Activated naive CD4-positive, alpha-beta T cell treated with anti-CD3 and anti-CD28 coated beads for 36 hours (primary cell): ENCODE measurements around the gene KRT40. TPM values are rescaled to one million over a fixed set of nuclear protein-coding genes. Genes with fewer than 3 reads are reported as not detected.

Source experiments
- CTCF ChIA-PET: fragments of 350-600 bp; sonication (Branson Sonifier 250); formaldehyde crosslinking; loops from one replicate; lab custom pipeline; 2021; ENCODE audit warnings: antibody characterized with exemption; lab: Charles Lee
- DNase-seq: peaks from one replicate; pipeline ENCODE4 v3.0.0-alpha.2; 2020
- H3K27ac Mint-ChIP-seq: one replicate; pipeline ENCODE4 v1.8.0; 2021; ENCODE audit warnings: mild to moderate bottlenecking, mixed read lengths
- H3K27me3 Mint-ChIP-seq: one replicate; pipeline ENCODE4 v1.8.0; 2021; ENCODE audit warnings: low read depth, mixed read lengths
- H3K36me3 Mint-ChIP-seq: one replicate; pipeline ENCODE4 v1.8.0; 2021; ENCODE audit warnings: low read depth, mixed read lengths
- H3K4me1 Mint-ChIP-seq: one replicate; pipeline ENCODE4 v1.8.0; 2021; ENCODE audit warnings: low read depth, mixed read lengths
- H3K4me3 Mint-ChIP-seq: one replicate; pipeline ENCODE4 v1.8.0; 2021; ENCODE audit warnings: mild to moderate bottlenecking, moderate library complexity, mixed read lengths
- H3K9me3 Mint-ChIP-seq: one replicate; pipeline ENCODE4 v1.8.0; 2021; ENCODE audit warnings: mixed read lengths
- intact Hi-C: fragments of 100-400 bp; cut with micrococcal nuclease; formaldehyde crosslinking; loops from one replicate; pipeline ENCODE4 v1.15.1; 2023
- total RNA-seq, 2 experiments: library from RNA; stranded (reverse); gene quantifications; one replicate each; pipeline ENCODE4 v1.2.3, GENCODE V29; 2021

Gene KRT40
- total RNA-seq, 2 experiments from 2014 or later: not detected

- Mint-ChIP-seq H3K9me3 (no peaks in the 10 kb centered on the region), H3K27me3 (peaks cover 24% of the 10 kb centered on the region), H3K4me1 (no peaks in the 10 kb centered on the region), H3K4me3 (no peak overlapping the region), H3K36me3 (no peaks in the 10 kb centered on the region), H3K27ac (no peak overlapping the region)
- intact Hi-C loops: no loop called here
- CTCF ChIA-PET: no interaction called here
- no peak for DNase-seq
These were observed 9.0 kb upstream of the KRT40 start for GRCh38 chr17:40993084-40993483.

- CTCF ChIA-PET: no interaction called here
- peaks cover 23% of the 10 kb centered on the region for H3K27me3 Mint-ChIP-seq
These were observed 8.5 kb upstream of the KRT40 start for GRCh38 chr17:40992666-40993065.

GRCh38 chr17:40986920-40987319 is 2.8 kb upstream of the KRT40 start:
- Mint-ChIP-seq H3K27ac (no peak overlapping the region), H3K4me1 (no peaks in the 10 kb centered on the region), H3K9me3 (no peaks in the 10 kb centered on the region), H3K27me3 (peaks cover 9% of the 10 kb centered on the region), H3K36me3 (no peaks in the 10 kb centered on the region), H3K4me3 (no peak overlapping the region)
- CTCF ChIA-PET: interaction anchor here (0.7 kb wide), 1 partner anchor 60 kb away, joined by 3 read pairs; the partner anchor contains the start of gene KRTAP2-1
- intact Hi-C loops: no loop called here
- no peak for DNase-seq

More at GRCh38 chr17:40992666-40993065, 8.5 kb upstream of the KRT40 start:
- no peak overlapping the region for H3K4me3 Mint-ChIP-seq
- DNase-seq: no peak
- intact Hi-C loops: no loop called here
- no peaks in the 10 kb centered on the region for H3K9me3 Mint-ChIP-seq
- no peak overlapping the region for H3K27ac Mint-ChIP-seq
- no peaks in the 10 kb centered on the region for H3K4me1 Mint-ChIP-seq
- H3K36me3 Mint-ChIP-seq: no peaks in the 10 kb centered on the region

- H3K27ac Mint-ChIP-seq: no peak overlapping the region
- H3K4me1 Mint-ChIP-seq: no peaks in the 10 kb centered on the region
- no peaks in the 10 kb centered on the region for H3K9me3 Mint-ChIP-seq
- no peak for DNase-seq
- H3K27me3 Mint-ChIP-seq: peaks cover 5% of the 10 kb centered on the region
- no peak overlapping the region for H3K4me3 Mint-ChIP-seq
- CTCF ChIA-PET: interaction anchor here (0.8 kb wide), 1 partner anchor 292 kb away, joined by 3 read pairs; no protein-coding TSS in a partner anchor
- H3K36me3 Mint-ChIP-seq: no peaks in the 10 kb centered on the region
- intact Hi-C loops: no loop called here
These were observed 3.0 kb downstream of the KRT40 start for GRCh38 chr17:40981115-40981514.

GRCh38 chr17:40980596-40980995 is 3.5 kb downstream of the KRT40 start:
- intact Hi-C loops: no loop called here
- Mint-ChIP-seq H3K27ac (no peak overlapping the region), H3K4me1 (no peaks in the 10 kb centered on the region), H3K36me3 (no peaks in the 10 kb centered on the region), H3K4me3 (no peak overlapping the region), H3K9me3 (no peaks in the 10 kb centered on the region), H3K27me3 (peaks cover 5% of the 10 kb centered on the region)
- DNase-seq: no peak
- CTCF ChIA-PET: no interaction called here

GRCh38 chr17:40980117-40980516 is 4.0 kb downstream of the KRT40 start:
- CTCF ChIA-PET: interaction anchor here (0.7 kb wide), 1 partner anchor 17 kb away, joined by 3 read pairs; no protein-coding TSS in a partner anchor
- DNase-seq: no peak
- no peaks in the 10 kb centered on the region for H3K9me3 Mint-ChIP-seq
- intact Hi-C loops: no loop called here
- no peaks in the 10 kb centered on the region for H3K36me3 Mint-ChIP-seq
- H3K4me1 Mint-ChIP-seq: no peaks in the 10 kb centered on the region
- H3K27ac Mint-ChIP-seq: no peak overlapping the region
- peaks cover 5% of the 10 kb centered on the region for H3K27me3 Mint-ChIP-seq
- H3K4me3 Mint-ChIP-seq: no peak overlapping the region

GRCh38 chr17:40978575-40979151 is 5.5 kb downstream of the KRT40 start:
- no peak for DNase-seq
- intact Hi-C loops: no loop called here
- Mint-ChIP-seq H3K9me3 (no peaks in the 10 kb centered on the region), H3K4me1 (no peaks in the 10 kb centered on the region), H3K27ac (no peak overlapping the region), H3K27me3 (peaks cover 2% of the 10 kb centered on the region), H3K4me3 (no peak overlapping the region), H3K36me3 (no peaks in the 10 kb centered on the region)
- CTCF ChIA-PET: no interaction called here

GRCh38 chr17:40975516-40975915 is 8.6 kb downstream of the KRT40 start:
- CTCF ChIA-PET: no interaction called here
- no peak for DNase-seq
- no peaks in the 10 kb centered on the region for H3K4me1 Mint-ChIP-seq
- intact Hi-C loops: no loop called here
- H3K27me3 Mint-ChIP-seq: peaks cover 2% of the 10 kb centered on the region
- no peak overlapping the region for H3K4me3 Mint-ChIP-seq
- no peaks in the 10 kb centered on the region for H3K9me3 Mint-ChIP-seq
- no peaks in the 10 kb centered on the region for H3K36me3 Mint-ChIP-seq
- H3K27ac Mint-ChIP-seq: no peak overlapping the region

GRCh38 chr17:40974366-40974765 is 9.8 kb downstream of the KRT40 start:
- no peaks in the 10 kb centered on the region for H3K36me3 Mint-ChIP-seq
- H3K27ac Mint-ChIP-seq: no peak overlapping the region
- intact Hi-C loops: no loop called here
- DNase-seq: no peak
- H3K4me3 Mint-ChIP-seq: no peak overlapping the region
- H3K9me3 Mint-ChIP-seq: no peaks in the 10 kb centered on the region
- H3K4me1 Mint-ChIP-seq: no peaks in the 10 kb centered on the region
- peaks cover 2% of the 10 kb centered on the region for H3K27me3 Mint-ChIP-seq
- CTCF ChIA-PET: no interaction called here

- H3K4me1 Mint-ChIP-seq: no peaks in the 10 kb centered on the region
- H3K27me3 Mint-ChIP-seq: peaks cover 12% of the 10 kb centered on the region
- intact Hi-C loops: no loop called here
- no peaks in the 10 kb centered on the region for H3K9me3 Mint-ChIP-seq
- H3K36me3 Mint-ChIP-seq: no peaks in the 10 kb centered on the region
- no peak overlapping the region for H3K27ac Mint-ChIP-seq
- H3K4me3 Mint-ChIP-seq: no peak overlapping the region
- no peak for DNase-seq
- CTCF ChIA-PET: interaction anchor here (0.6 kb wide), 3 partner anchors 15 to 501 kb away, joined by 3 to 6 read pairs (median 3); no protein-coding TSS in a partner anchor
These were observed 16.5 kb downstream of the KRT40 start for GRCh38 chr17:40967582-40967981.

GRCh38 chr17:40966848-40967247 is 17.3 kb downstream of the KRT40 start, which contains the start of gene KRT39:
KRT39 (minus strand) TSS chr17:40966948; CDS start chr17:40966856, 92 bp downstream.
- H3K4me1 Mint-ChIP-seq: no peaks in the 10 kb centered on the region
- CTCF ChIA-PET: no interaction called here
- no peak within 1 kb of the TSS for H3K27ac Mint-ChIP-seq
- H3K9me3 Mint-ChIP-seq: no peaks in the 10 kb centered on the region
- H3K4me3 Mint-ChIP-seq: no peak within 1 kb of the TSS
- no peak for DNase-seq
- H3K36me3 Mint-ChIP-seq: no peaks in the 10 kb centered on the region
- peaks cover 12% of the 10 kb centered on the region for H3K27me3 Mint-ChIP-seq
- intact Hi-C loops: no loop called here

- Mint-ChIP-seq H3K4me1 (no peaks in the 10 kb centered on the region), H3K9me3 (no peaks in the 10 kb centered on the region), H3K27ac (no peak overlapping the region), H3K4me3 (no peak overlapping the region), H3K36me3 (no peaks in the 10 kb centered on the region), H3K27me3 (peaks cover 12% of the 10 kb centered on the region)
- CTCF ChIA-PET: interaction anchor here (0.7 to 1.3 kb wide), 3 partner anchors 9 to 49 kb away, joined by 3 read pairs; no protein-coding TSS in a partner anchor
- intact Hi-C loops: no loop called here
- no peak for DNase-seq
These were observed 20.3 kb downstream of the KRT40 start for GRCh38 chr17:40963838-40964237.

GRCh38 chr17:40962059-40962561 is 22.0 kb downstream of the KRT40 start:
- Mint-ChIP-seq H3K27ac (no peak overlapping the region), H3K27me3 (peaks cover 9% of the 10 kb centered on the region), H3K4me3 (no peak overlapping the region), H3K9me3 (no peaks in the 10 kb centered on the region), H3K4me1 (no peaks in the 10 kb centered on the region), H3K36me3 (no peaks in the 10 kb centered on the region)
- CTCF ChIA-PET: interaction anchor here (0.6 to 0.7 kb wide), 4 partner anchors 143 to 270 kb away, joined by 3 to 5 read pairs (median 3); partner anchors contain the start of genes KRTAP4-1 and KRTAP9-3
- DNase-seq: no peak
- intact Hi-C loops: no loop called here
